H1 (cell line): Measurements from ENCODE around the gene URM1. TPM values are rescaled to one million over a fixed set of nuclear protein-coding genes. Genes with fewer than 3 reads are reported as not detected.

Experiments used
- CTCF ChIA-PET: fragments of 300-600 bp; sonication (Branson Sonifier 250); formaldehyde crosslinking; loops from one replicate; lab custom pipeline; 2021; ENCODE audit not compliant: partially characterized antibody; lab: Charles Lee
- POLR2A ChIA-PET: fragments of 300-600 bp; sonication (Branson Sonifier 250); formaldehyde crosslinking; loops from one replicate; lab custom pipeline; 2021; ENCODE audit warnings: inconsistent platforms; ENCODE audit not compliant: partially characterized antibody; lab: Charles Lee
- DNase-seq, 2 experiments: peaks; one replicate each; pipeline versions ENCODE4 v3.0.0 to v3.0.0-alpha.2; 2010 to 2022; ENCODE audit warnings: low spot score in 2 of 2, low read depth in 1 of 2, mixed read lengths in 1 of 2
- FAIRE-seq: peaks from 2 replicates; lab custom pipeline; 2011; peaks lifted over from hg19 to GRCh38; lab: Jason Lieb, UNC
- H2AFZ ChIP-seq: 2 replicates; pipeline ENCODE4 v1.8.1; 2012; ENCODE audit warnings: low read length, inconsistent platforms
- H2AK5ac ChIP-seq: 2 replicates; pipeline ENCODE4 v1.6.1; 2013; ENCODE audit warnings: low read depth, low read length
- H2BK120ac ChIP-seq: replicated peaks from 2 replicates; pipeline ENCODE3; 2013; ENCODE audit warnings: low read depth, low read length, inconsistent platforms
- H2BK12ac ChIP-seq: 2 replicates; pipeline ENCODE4 v1.6.1; 2013; ENCODE audit warnings: low read depth, low read length
- H2BK15ac ChIP-seq: 2 replicates; pipeline ENCODE4 v1.6.1; 2013; ENCODE audit warnings: low read length
- H2BK20ac ChIP-seq: 2 replicates; pipeline ENCODE4 v1.6.1; 2013; ENCODE audit warnings: low read length
- H2BK5ac ChIP-seq: 2 replicates; pipeline ENCODE4 v1.6.1; 2013; ENCODE audit warnings: low read depth, low read length
- H3K14ac ChIP-seq: 2 replicates; pipeline ENCODE4 v1.6.1; 2013; ENCODE audit warnings: inconsistent platforms; ENCODE audit not compliant: insufficient read length
- H3K18ac ChIP-seq: 2 replicates; pipeline ENCODE4 v1.6.1; 2013; ENCODE audit warnings: low read length; ENCODE audit errors: extremely low read depth
- H3K23ac ChIP-seq: 2 replicates; pipeline ENCODE4 v1.6.1; 2013; ENCODE audit warnings: inconsistent platforms; ENCODE audit not compliant: insufficient read length
- H3K23me2 ChIP-seq: 2 replicates; pipeline ENCODE4 v1.6.1; 2013; ENCODE audit warnings: low read depth, low read length
- H3K27ac ChIP-seq: 2 replicates; pipeline ENCODE4 v1.6.1; 2011; ENCODE audit warnings: low read depth, low read length, inconsistent platforms
- H3K27me3 ChIP-seq, 4 experiments: replicated peaks in 1 of 4; 1 replicate in 1 of 4; 2 replicates in 3 of 4; pipeline versions ENCODE4 v1.6.1 to v1.8.1; 2011 to 2013; ENCODE audit warnings: low read length in 3 of 4, mild to moderate bottlenecking in 3 of 4, inconsistent platforms in 2 of 4, mixed read lengths in 2 of 4, moderate library complexity in 1 of 4; ENCODE audit not compliant: control insufficient read depth in 3 of 4, insufficient read depth in 3 of 4; ENCODE audit errors: extremely low read depth in 1 of 4
- H3K36me3 ChIP-seq, 4 experiments: 2 replicates each; pipeline versions ENCODE4 v1.6.1 to v1.8.1; 2011 to 2013; ENCODE audit warnings: mild to moderate bottlenecking in 4 of 4, low read length in 3 of 4, moderate library complexity in 2 of 4, control low read depth in 1 of 4, inconsistent platforms in 1 of 4; ENCODE audit not compliant: insufficient read depth in 4 of 4, control insufficient read depth in 2 of 4
- H3K4ac ChIP-seq: replicated peaks from 2 replicates; pipeline ENCODE3; 2013; ENCODE audit warnings: low read length, low read depth, mixed read lengths, inconsistent platforms; ENCODE audit not compliant: insufficient read length
- H3K4me1 ChIP-seq, 4 experiments: replicated peaks in 1 of 4; 1 replicate in 1 of 4; 2 replicates in 3 of 4; pipeline versions ENCODE4 v1.6.1 to v1.8.1; 2011 to 2013; ENCODE audit warnings: low read length in 3 of 4, inconsistent platforms in 2 of 4, mixed read lengths in 1 of 4; ENCODE audit not compliant: insufficient read depth in 4 of 4, control insufficient read depth in 3 of 4
- H3K4me2 ChIP-seq, 2 experiments: 2 replicates each; pipeline versions ENCODE4 v1.6.1 to v1.8.1; 2011 to 2013; ENCODE audit warnings: low read depth in 2 of 2, low read length in 2 of 2, control low read depth in 1 of 2, inconsistent platforms in 1 of 2, mild to moderate bottlenecking in 1 of 2; ENCODE audit not compliant: insufficient read depth in 1 of 2
- H3K4me3 ChIP-seq, 4 experiments: fragments of 200-600, 300-600 bp in 1 of 4; sonication (generic), shearing (Covaris generic), sonication (Bioruptor Twin) in 1 of 4; 2 replicates each; pipeline versions ENCODE4 v1.5.1 to v1.8.1; 2011 to 2016; ENCODE audit warnings: low read length in 4 of 4, low read depth in 3 of 4, control low read depth in 2 of 4, inconsistent platforms in 2 of 4, mild to moderate bottlenecking in 2 of 4, mixed read lengths in 1 of 4, moderate library complexity in 1 of 4; ENCODE audit not compliant: insufficient read depth in 2 of 4; ENCODE audit errors: extremely low read depth in 1 of 4
- H3K56ac ChIP-seq: replicated peaks from 2 replicates; pipeline ENCODE3; 2013; ENCODE audit warnings: low read depth, mild to moderate bottlenecking, mixed read lengths, low read length, inconsistent platforms; ENCODE audit not compliant: insufficient read length
- H3K79me1 ChIP-seq: 2 replicates; pipeline ENCODE4 v1.6.1; 2013; ENCODE audit warnings: low read depth, low read length, control low read depth
- H3K79me2 ChIP-seq, 2 experiments: 2 replicates each; pipeline versions ENCODE4 v1.6.1 to v1.8.1; 2012 to 2013; ENCODE audit warnings: low read length in 2 of 2, mild to moderate bottlenecking in 2 of 2, inconsistent platforms in 1 of 2; ENCODE audit not compliant: insufficient read depth in 2 of 2, control insufficient read depth in 1 of 2
- H3K9ac ChIP-seq, 4 experiments: replicated peaks in 1 of 4; 1 replicate in 1 of 4; 2 replicates in 3 of 4; pipeline versions ENCODE4 v1.6.1 to v1.8.1; 2011 to 2013; ENCODE audit warnings: low read depth in 3 of 4, low read length in 3 of 4, control low read depth in 2 of 4, mild to moderate bottlenecking in 2 of 4, moderate library complexity in 2 of 4, inconsistent platforms in 1 of 4; ENCODE audit errors: extremely low read depth in 1 of 4
- H3K9me3 ChIP-seq, 2 experiments: 2 replicates each; pipeline versions ENCODE4 v1.6.1 to v1.8.1; 2012 to 2013; ENCODE audit warnings: mild to moderate bottlenecking in 2 of 2, moderate library complexity in 2 of 2, control low read depth in 1 of 2, inconsistent platforms in 1 of 2, low read depth in 1 of 2, low read length in 1 of 2, mixed read lengths in 1 of 2; ENCODE audit not compliant: insufficient read depth in 2 of 2
- H4K20me1 ChIP-seq, 2 experiments: replicated peaks in 1 of 2; 2 replicates each; pipeline versions ENCODE3 to v1.8.1; 2011 to 2013; ENCODE audit warnings: inconsistent platforms in 2 of 2, low read length in 2 of 2, mild to moderate bottlenecking in 1 of 2; ENCODE audit not compliant: insufficient read depth in 2 of 2, control insufficient read depth in 1 of 2
- H4K5ac ChIP-seq: 2 replicates; pipeline ENCODE4 v1.6.1; 2013; ENCODE audit warnings: low read length, low read depth, mixed read lengths, inconsistent platforms; ENCODE audit not compliant: insufficient read length
- H4K8ac ChIP-seq: 2 replicates; pipeline ENCODE4 v1.8.0; 2013; ENCODE audit warnings: mild to moderate bottlenecking, moderate library complexity, low read length, inconsistent platforms; ENCODE audit not compliant: insufficient read depth; ENCODE audit errors: extremely low read depth
- H4K91ac ChIP-seq: replicated peaks from 2 replicates; pipeline ENCODE3; 2013; ENCODE audit warnings: low read length, mixed read lengths, inconsistent platforms; ENCODE audit not compliant: insufficient read length
- EZH2 ChIP-seq: fragments of 200-600 bp; sonication (generic); IDR thresholded peaks from 2 replicates; pipeline ENCODE4 v1.7.1; 2012; ENCODE audit warnings: low read depth, mild to moderate bottlenecking, moderate library complexity, low read length, inconsistent platforms; ENCODE audit not compliant: severe bottlenecking
- RBBP5 ChIP-seq: IDR thresholded peaks from 2 replicates; pipeline ENCODE4 v1.7.1; 2012; ENCODE audit warnings: low read depth, mild to moderate bottlenecking, inconsistent platforms, low read length, moderate library complexity, borderline replicate concordance
- WGBS, 2 experiments: shearing (Covaris generic) in 1 of 2; methylation state at CpG; one replicate each; pipeline versions ENCODE4 v1.1.6 to v1.1.7; 2013 to 2015; ENCODE audit warnings: low lambda C conversion rate in 2 of 2, mixed read lengths in 2 of 2, inconsistent platforms in 1 of 2, low coverage in 1 of 2, missing lambda C conversion rate in 1 of 2; ENCODE audit not compliant: insufficient replicate concordance in 2 of 2, insufficient coverage in 1 of 2, insufficient read length in 1 of 2; ENCODE audit errors: extremely low coverage in 1 of 2, missing lambda C conversion rate in 1 of 2; 5-methylcytosine and 5-hydroxymethylcytosine counted together
- polyA plus RNA-seq, 7 experiments: library from polyadenylated mRNA; depleted of rRNA in 3 of 7; stranded (reverse) in 5 of 7; unstranded in 2 of 7; fragments of >200 nt in 5 of 7; fragments of 200-250 nt in 2 of 7; gene quantifications; 1 replicate in 5 of 7; 2 replicates in 1 of 7; 4 replicates in 1 of 7; pipeline versions ENCODE4 v1.2.1 to v1.2.3, GENCODE V29; 2011 to 2013; ENCODE audit warnings: missing spikeins in 2 of 7, mixed read lengths in 2 of 7
- total RNA-seq: library from RNA; stranded (reverse); fragmentation: NEBNext Ultra II Directional; extraction: Animal tissue kit (Norgen Biotek cat#: 25700); gene quantifications from 2 replicates; pipeline ENCODE4 v1.2.1, GENCODE V29; 2021

The URM1 gene
- total and polyA plus RNA-seq, 2 of the 8 experiments (the other 6 are each of a cell fraction or from before 2014, with no cell fraction given): 58.3 to 62.3 TPM

DNA sequence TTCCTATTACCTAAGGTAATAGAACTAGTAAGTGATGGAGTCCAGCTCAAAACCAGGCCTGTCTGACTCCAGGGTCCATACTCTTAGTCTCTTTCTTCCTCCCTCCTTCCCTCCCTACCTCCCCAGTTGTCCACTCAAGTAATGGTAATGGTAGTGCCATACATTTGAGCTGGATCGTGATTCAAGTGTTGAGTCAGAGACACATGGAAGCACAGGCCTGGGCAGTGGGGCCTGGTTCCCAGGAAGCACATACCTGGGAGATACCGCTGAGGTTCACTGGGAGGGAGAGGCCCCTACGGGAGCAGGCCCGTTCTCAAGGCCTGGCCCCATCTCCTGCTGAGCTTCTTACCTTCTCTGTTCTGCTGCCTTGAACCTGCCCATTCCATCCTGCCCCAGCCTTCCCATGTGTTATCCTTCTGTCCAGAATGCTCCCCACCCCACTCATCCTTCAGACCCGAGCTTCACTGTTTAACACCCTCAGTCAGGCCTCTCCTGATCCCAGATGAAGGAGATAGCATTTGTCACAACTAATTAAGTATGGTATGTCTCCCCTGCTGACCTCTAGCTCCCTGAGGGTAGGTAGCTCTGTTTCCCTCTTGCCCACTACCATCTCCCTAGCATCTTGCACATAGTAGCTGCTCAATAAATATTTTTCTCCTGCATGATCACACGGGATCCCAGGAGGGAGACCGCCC is 13.8 kb downstream of the URM1 start:
- H3K4me1 ChIP-seq: peaks cover 26 to 51% (median 40%) of the 10 kb centered on the region in 4 experiments
- H2BK12ac ChIP-seq: peak overlapping the region; percentile 35; the same call in 1 of the 2 replicates
- H3K4me2 ChIP-seq: peak overlapping the region; percentile 25 to 45; a peak in 3 of 4 replicates
- peaks cover 23 to 86% (median 77%) of the 10 kb centered on the region in 4 experiments for H3K27me3 ChIP-seq
- no peak overlapping the region for H4K91ac ChIP-seq
- peak overlapping the region; percentile 8; the same call in 1 of the 2 replicates for H2BK20ac ChIP-seq
- no peak overlapping the region for H3K4ac ChIP-seq
- peak overlapping the region; percentile 83; the same call in 1 of the 2 replicates for H2BK15ac ChIP-seq
- H4K20me1 ChIP-seq: peaks cover 29 to 37% of the 10 kb centered on the region in 2 experiments
- no peak overlapping the region for H2AFZ ChIP-seq
- no peak overlapping the region for H2BK120ac ChIP-seq
- H3K18ac ChIP-seq: peak overlapping the region; percentile 34; the same call in 1 of the 2 replicates
- FAIRE-seq: no peak
- no peak overlapping the region for H3K9ac ChIP-seq
- no peak overlapping the region for H4K5ac ChIP-seq
- peak overlapping the region; percentile 41; the same call in 1 of the 2 replicates for H2BK5ac ChIP-seq
- WGBS, 2 experiments: 72% methylated on average over 5 of the region's 7 CpGs; no CpG with 5 or more reads in 1 of the 2 experiments
- no peak overlapping the region for H3K14ac ChIP-seq
- H3K36me3 ChIP-seq: peaks cover 0 to 20% (median 9%) of the 10 kb centered on the region in 4 experiments; a peak in 6 of 8 replicates
- no peaks in the 10 kb centered on the region for H3K79me2 ChIP-seq
- no peak overlapping the region for H4K8ac ChIP-seq
- TF ChIP-seq RBBP5 (no peak), EZH2 (peak; percentile 3)
- H3K79me1 ChIP-seq: 0 out of 2 replicates have a peak, but pooled peaks cover 6% of the 10 kb centered on the region
- peaks cover 2% of the 10 kb centered on the region; the same call in 1 of the 2 replicates for H3K23me2 ChIP-seq
- POLR2A ChIA-PET: interaction anchor here (1.7 to 5.6 kb wide), 8 partner anchors 10 to 131 kb away, joined by 5 to 63 read pairs (median 18); partner anchors contain the start of genes CERCAM and URM1
- no peak for DNase-seq
- H3K23ac ChIP-seq: no peak overlapping the region
- no peaks in the 10 kb centered on the region for H3K9me3 ChIP-seq
- peak overlapping the region; percentile 88; the same call in 1 of the 2 replicates for H2AK5ac ChIP-seq
- no peak overlapping the region for H3K27ac ChIP-seq
- no peak overlapping the region; a peak in 2 of 8 replicates for H3K4me3 ChIP-seq
- CTCF ChIA-PET: interaction anchor here (1.3 to 21.9 kb wide), 8 partner anchors 9 to 35 kb away, joined by 4 to 323 read pairs (median 14); partner anchors contain the start of genes CERCAM and URM1
- H3K56ac ChIP-seq: no peak overlapping the region
